Amniotic epithelial cell (primary cell): Measurements from ENCODE around the gene STARD3.
"Not testable (repeated sequence)": the region's sequence is repeated elsewhere in the genome, so short reads cannot be mapped to it uniquely, and the experiment has no call there.

ENCODE experiments used
- DNase-seq: peaks from one replicate; pipeline ENCODE4 v3.0.0-alpha.2; 2010; ENCODE audit warnings: low read depth

The STARD3 gene

DNA sequence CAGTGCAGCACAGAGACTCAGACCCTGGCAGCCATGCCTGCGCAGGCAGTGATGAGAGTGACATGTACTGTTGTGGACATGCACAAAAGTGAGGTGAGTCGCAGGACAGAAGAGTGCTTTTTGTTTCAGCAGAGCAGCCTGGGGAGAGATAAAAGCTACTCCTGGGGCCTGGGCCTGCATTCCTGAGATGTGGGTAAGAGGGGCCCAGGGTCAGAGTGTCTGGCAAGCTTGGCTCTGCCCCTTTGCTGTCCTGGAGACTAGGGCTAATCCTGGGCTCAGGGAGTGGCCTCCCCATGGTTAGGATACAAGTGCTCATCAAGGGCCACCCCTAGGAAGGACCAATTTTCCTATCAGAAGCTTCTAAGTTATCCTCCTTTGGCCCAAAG, 58.1 kb downstream of the STARD3 start:
- DNase-seq = no peak

DNA sequence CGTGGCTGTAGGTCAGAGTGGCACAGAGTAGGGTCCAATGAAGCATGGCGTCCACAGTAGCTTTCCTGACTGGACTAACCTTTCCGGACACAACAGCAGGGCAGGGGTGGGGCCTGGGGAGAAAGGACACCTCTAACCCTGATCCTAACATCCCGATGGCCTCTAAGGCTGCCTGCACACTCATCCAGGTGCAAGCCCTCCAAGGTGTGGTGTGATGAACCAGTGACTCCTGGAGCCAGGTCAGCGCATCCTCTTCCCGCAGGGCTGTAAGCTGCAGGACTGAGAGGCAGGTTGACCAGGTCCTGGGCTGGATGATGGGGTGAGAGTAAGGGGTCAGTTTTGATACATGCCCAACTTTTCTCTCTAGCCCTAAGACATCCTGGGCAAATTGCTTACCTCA, 59.8 kb downstream of the STARD3 start:
- no peak for DNase-seq

DNA sequence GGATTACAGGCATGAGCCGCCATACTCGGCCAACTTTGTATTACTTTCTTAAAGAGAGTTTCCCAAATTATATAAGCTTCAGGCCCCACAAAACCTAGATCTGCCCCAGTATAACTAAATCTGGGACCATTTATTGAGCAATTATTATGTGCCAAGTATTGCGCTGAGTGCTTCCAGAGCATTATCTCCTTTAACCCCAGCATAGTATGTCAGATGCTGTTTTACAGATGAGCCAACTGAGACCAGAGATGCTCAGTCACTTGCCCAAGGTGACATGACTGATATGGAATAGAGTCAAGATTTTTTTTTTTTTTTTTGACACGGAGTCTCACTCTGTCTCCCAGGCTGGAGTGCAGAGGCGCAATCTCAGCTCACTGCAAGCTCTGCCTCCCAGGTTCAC, 61.0 kb downstream of the STARD3 start:
- no peak for DNase-seq

DNA sequence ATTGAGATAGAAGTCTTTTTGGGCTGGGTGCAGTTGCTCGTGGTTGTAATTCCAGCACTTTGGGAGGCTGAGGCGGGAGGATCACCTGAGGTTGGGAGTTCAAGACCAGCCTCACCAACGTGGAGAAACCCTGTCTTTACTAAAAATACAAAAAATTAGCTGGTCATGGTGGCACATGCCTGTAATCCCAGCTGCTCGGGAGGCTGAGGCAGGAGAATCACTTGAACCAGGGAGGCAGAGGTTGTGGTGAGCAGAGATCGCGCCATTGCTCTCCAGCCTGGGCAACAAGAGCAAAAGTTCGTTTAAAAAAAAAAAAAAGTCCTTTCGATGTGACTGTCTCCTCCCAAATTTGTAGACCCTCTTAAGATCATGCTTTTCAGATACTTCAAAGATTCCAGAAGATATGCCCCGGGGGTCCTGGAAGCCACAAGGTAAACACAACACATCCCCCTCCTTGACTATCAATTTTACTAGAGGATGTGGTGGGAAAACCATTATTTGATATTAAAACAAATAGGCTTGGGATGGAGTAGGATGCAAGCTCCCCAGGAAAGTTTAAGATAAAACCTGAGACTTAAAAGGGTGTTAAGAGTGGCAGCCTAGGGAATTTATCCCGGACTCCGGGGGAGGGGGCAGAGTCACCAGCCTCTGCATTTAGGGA, 62.3 kb downstream of the STARD3 start:
- DNase-seq = not testable (repeated sequence)

DNA sequence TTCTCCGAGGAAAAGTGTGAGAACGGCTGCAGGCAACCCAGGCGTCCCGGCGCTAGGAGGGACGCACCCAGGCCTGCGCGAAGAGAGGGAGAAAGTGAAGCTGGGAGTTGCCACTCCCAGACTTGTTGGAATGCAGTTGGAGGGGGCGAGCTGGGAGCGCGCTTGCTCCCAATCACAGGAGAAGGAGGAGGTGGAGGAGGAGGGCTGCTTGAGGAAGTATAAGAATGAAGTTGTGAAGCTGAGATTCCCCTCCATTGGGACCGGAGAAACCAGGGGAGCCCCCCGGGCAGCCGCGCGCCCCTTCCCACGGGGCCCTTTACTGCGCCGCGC, 62.8 kb downstream of the STARD3 start, which contains the start of gene ERBB2:
TSS of gene ERBB2 (plus strand) at position 247 of the 330 bp plus-strand sequence. CDS start 175 bp downstream, outside the sequence.
- DNase-seq = peak; percentile 74

DNA sequence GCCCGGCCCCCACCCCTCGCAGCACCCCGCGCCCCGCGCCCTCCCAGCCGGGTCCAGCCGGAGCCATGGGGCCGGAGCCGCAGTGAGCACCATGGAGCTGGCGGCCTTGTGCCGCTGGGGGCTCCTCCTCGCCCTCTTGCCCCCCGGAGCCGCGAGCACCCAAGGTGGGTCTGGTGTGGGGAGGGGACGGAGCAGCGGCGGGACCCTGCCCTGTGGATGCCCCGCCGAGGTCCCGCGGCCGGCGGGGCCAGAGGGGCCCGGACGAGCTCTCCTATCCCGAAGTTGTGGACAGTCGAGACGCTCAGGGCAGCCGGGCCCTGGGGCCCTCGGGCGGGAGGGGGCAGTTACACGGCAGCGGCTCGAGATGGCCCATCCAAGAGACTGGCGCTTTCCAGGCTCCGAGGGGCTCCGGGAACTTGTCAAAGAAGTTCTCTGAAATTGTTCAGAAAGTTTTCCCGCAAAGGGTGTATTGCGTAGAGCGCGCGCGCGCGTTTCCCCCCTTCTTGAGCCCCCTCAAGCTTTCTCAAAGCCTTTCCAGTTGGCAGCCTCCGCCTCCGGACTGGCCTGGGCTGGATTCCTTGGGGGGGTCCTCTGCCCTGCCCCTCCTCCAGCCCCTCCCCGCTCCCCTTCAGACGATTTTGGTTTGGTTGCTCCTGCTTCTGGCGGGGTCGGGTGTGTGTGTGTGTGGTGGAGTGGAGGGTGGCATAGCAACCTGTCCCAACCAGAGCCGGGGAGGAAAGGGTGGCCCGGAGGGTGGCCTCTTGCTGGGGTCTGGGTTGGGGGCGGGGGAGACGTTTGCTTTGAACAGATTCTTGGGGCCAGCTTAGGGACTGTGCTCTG, 63.4 kb downstream of the STARD3 start:
- DNase-seq = peak; percentile 7

DNA sequence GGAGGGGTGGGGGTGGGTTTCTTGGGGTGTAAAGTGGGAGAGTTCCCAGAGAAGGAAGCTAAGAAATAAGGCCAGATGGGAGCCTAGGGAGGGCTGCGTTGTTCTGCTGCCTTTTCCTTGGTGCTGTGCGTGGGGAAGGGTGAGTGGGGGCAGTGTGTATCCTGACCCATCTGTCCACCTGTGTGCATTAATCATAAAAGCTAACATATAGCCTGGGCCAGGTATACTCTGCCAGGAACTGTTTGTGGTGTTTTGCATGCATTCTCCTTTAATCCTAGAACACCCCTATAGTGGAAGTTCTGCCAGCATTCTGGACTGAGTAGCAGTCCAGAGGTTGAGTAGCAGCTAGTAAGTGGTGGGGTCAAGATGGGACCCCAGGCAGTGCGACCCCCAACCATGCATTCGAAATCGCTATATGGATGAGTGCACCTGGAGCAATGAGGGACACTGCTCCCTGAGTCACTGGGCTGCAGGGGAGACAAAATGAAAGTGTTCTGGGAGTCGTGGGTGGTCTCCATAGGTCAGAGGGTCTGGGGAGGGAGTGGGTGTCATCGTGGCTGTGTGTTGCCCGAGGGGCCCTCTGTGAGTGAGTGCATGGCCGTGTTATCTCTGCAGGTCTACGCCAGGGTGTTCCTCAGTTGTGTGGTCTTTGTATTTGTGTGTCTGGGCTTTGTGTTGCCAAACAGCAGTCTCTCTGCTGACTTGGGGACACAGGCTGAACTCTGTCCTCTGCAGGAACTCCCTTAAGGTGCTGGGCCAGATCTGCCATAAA, 64.3 kb downstream of the STARD3 start:
- no peak for DNase-seq

DNA sequence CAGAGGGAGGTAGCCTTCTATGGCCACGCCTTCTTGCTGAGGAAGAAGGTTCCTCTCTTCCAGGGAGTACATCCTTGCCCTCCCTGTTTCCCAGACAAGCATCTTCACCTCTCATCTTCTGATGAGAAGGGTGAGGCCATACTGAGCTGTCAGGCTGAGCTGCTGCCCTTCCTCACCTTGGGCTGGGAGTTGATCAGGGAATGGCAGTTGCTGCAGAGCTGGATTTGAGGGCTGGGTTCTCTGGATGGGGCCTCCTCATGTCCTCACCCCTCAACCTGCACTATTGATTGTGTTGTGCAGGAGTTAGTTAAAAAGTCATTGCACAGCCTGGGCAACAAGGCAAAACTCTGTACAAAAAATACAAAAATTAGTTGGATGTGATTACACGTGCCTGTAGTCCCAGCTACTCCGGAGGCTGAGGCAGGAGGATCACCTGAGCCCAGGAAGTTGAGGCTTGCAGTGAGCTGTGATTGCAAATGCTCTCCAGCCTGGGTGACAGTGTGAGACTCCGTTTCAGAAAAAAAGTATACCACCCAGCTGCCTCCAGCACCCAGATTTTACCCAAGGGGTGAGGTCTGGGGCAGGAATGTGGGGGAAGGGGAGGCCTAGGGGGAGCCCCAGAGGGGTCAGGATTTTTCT, 65.0 kb downstream of the STARD3 start:
- DNase-seq = no peak

DNA sequence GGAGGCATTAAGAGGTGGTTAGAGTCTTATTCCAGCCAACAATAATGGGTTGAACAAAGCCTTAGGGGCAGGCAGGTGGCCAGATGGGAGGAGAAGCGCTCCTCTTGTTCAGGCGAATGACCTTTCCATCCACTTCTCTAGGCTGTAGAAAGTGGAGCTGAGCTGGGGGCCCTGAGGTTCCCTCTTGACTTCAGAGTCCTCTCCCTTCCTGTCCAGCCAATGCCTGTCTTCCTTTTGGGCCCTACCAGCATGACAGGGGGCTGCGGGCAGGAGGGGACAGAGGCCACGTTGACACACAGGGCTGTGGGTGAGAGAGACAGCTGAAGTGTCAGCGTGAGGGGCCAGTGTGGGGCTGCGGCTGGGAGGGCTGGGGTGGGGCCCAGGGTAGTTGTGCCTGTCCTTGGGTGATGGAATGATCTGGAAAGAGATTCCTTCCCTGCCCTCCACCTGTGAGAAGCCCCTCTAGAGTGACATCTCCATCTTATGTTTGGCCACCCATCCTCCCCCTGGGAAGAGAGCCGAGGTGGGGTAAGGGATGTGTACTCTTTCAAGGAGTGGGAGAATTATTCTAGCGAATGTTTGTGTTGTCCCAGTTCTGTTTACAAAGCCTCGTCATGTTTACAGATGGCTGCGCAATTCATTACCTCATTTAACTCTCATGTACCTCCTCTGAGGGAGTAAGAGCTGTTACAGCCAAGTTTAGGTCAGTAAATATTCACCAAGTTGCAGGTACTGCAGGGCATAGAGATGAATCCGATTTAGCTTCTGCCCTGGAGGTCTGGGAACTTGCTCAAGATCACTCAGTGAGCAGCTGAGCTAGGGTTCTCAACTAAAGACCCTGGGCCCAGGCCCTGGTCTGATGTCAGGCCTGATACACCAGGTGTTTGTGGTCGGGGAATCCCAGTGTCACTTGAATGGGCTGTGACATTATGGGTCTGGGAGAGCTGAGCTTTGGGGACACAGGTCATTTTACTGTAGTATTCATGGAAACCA, 66.3 kb downstream of the STARD3 start:
- no peak for DNase-seq

DNA sequence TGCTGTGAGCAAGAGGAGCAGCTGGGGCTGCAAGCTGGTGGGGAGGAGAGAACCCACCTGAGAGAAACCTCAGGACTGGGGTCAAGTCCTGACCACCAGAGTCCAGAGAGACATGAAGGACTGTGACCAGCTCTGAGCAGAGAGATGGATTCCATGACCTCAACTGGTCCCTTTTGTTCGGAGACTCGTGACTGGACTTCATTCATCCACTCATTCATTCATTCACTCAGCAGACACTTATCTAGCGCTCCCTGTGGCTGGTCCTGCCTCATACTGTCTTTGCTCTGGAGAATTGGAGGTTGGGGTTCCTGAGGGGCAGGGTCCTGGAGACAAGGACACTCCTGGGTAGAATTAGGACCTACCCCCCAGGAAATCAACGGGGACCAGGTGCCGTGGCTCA, 67.0 kb downstream of the STARD3 start:
- DNase-seq = no peak

DNA sequence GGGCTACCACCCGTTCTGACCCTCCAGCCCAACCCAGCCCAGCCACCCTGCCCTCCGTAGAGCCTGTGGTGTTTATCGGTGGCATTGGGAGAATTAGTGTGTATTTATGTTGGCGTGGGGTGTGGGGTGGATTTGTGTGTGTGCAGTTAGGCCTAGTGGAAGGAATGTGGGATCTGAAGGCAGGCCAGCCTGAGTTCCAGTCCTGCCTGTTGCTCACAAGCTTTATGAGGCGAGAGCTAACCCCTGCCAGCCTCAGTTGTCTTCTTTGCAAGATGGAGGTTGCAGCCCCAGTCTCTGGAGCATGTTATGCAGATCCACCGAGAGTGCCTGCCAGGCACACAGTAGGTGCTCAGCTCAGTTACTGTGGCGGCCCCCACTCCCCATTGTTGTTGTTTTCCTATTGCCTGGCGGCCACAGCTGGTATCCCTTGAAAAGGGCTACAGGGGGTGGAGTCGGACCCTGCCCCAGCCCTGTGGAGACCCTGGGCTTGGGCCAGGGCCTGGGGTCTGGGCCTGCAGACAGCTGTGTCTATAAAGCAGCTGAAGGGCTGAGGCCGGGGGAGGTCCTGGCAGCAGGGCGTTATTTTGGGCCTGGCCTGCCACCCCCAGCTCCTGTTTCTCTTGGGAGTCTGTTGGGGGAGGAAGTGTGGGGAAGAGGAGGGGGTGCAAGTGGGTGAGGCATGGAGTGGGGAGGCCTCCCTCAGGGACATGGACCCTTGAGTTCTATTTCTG, 68.0 kb downstream of the STARD3 start:
- peak; percentile 19 for DNase-seq

DNA sequence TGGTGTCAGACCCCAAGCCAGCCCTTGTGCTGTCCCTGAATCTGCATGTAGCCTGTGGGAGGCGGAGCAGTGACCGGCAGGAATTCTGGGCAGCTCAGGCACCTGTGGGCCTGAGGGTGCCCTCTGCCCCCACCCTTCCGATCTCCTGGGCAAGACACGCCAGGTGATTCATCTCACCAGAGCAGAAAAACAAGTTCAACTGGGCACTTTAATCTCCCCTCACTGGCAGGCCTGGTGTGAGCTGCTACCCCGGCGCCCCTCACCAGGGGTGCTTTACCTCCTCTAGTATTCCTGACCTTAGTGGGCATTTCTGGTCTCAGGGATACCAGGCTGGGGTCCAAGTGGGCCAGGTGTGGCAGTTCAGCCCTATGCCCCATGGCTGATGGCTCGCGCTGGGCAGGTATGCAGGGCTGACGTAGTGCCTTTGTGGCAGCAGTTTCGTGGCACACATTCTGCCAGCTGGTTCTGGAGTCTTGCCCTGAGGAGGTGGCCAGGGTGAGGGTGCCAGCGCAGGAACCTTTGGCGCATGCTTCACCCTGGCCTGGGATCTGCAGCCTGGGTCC, 68.9 kb downstream of the STARD3 start:
- DNase-seq = no peak

DNA sequence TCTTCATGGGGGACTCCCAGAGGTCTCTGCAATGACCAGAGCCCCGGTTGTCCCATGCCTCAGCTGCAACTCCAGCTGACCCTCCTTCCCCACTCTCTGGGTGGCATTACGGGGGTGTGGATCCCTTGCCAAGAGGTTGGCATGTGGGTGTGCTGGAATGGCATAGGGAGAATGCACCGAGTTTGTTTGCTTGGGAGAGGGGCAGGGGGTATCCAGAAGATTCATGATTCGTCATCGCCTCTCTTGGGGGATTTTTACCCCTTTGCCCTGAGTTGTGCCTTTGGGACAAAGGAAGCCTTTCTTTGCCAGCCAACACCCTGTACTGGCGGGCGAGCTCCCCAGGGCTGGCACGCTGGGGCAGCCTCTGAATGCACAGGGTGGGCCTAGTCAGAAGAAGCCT, 69.4 kb downstream of the STARD3 start:
- no peak for DNase-seq

DNA sequence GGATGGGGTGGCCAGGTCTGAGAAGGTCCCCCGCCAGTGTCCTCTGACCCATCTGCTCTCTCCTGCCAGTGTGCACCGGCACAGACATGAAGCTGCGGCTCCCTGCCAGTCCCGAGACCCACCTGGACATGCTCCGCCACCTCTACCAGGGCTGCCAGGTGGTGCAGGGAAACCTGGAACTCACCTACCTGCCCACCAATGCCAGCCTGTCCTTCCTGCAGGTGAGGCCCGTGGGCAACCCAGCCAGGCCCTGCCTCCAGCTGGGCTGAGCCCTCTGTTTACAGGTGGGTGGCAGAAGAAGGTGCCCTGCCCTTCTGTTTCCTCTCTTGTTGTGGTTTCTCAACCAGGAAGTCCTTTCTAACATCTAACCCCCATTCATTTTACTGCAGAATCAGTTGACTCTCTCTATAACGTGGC, 70.0 kb downstream of the STARD3 start:
- no peak for DNase-seq

DNA sequence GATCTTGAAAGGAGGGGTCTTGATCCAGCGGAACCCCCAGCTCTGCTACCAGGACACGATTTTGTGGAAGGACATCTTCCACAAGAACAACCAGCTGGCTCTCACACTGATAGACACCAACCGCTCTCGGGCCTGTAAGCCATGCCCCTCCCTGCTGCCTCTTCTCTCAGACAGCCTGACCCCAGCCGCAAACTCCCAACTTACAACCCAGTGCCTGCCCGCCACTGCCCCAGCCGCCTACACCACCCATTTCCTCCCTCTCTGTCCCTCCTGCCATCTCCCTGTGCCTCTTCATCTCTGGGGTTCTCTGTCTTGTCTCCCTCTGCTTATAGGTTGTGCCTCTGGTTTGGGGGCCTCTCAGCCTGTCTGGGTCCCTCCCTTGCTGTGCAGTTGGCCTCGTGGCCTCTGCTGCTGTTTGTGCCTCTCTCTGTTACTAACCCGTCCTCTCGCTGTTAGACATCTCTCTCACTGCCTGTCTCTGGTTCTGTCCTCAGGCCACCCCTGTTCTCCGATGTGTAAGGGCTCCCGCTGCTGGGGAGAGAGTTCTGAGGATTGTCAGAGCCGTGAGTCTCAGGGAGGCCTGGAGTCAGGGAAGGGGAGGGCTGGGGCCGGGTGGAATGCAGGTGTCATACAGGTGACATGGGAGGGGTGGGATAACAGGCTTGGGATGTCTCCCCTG, 72.5 kb downstream of the STARD3 start:
- no peak for DNase-seq

DNA sequence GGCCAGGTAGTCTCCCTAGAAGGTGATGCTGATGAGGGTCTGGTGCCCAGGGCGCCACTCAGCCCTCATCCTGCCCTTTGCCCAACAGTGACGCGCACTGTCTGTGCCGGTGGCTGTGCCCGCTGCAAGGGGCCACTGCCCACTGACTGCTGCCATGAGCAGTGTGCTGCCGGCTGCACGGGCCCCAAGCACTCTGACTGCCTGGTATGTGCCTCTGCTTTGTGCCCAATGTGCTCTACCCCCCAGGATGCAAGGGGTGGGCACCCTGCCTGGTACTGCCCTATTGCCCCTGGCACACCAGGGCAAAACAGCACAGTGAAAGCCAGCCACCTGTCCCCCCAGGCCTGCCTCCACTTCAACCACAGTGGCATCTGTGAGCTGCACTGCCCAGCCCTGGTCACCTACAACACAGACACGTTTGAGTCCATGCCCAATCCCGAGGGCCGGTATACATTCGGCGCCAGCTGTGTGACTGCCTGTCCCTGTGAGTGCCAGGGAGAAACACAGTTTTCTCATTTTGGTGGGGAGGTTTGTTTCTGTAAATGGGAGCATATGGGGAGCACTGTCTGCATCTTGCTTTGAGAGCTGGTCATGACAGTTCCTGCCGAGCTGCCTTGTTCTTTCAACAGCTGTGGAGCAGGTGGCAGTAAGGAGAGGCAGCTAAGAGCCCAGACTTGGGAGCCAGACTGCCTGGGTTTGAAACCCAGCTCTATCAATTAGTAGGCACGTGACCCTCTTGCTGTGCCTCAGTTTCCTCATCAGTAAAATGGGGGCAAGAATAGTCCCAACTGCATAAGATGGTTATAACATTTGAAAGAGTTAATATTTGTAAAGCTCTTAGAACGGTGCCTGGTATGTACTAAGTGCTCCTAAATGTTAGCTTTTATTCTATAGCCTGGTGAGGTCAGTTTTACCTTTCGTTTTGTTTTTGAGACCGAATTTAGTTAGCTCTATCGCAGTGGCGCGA, 73.3 kb downstream of the STARD3 start:
- DNase-seq = no peak

DNA sequence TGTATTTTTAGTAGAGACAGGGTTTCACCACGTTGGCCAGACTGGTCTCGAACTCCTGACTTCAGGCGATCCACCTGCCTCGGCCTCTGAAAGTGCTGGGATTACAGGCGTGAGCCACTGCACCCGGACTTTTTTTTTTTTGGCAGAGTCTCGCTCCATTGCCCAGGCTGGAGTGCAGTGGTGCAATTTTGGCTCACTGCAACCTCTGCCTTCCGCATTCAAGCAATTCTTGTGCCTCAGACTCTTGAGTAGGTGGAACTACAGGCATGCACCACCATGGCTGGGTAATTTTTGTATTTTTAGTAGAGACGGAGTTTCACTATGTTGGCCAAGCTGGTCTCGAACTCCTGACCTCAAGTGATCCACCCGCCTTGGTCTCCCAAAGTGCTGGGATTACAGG, 74.1 kb downstream of the STARD3 start:
- not testable (repeated sequence) for DNase-seq

DNA sequence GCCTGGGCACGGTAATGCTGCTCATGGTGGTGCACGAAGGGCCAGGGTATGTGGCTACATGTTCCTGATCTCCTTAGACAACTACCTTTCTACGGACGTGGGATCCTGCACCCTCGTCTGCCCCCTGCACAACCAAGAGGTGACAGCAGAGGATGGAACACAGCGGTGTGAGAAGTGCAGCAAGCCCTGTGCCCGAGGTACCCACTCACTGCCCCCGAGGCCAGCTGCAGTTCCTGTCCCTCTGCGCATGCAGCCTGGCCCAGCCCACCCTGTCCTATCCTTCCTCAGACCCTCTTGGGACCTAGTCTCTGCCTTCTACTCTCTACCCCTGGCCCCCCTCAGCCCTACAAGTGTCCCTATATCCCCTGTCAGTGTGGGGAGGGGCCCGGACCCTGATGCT, 74.9 kb downstream of the STARD3 start:
- DNase-seq = no peak
